Erythroblast (primary cell): ENCODE results near the gene IFT22.
"Not testable (repeated sequence)": the region's sequence is repeated elsewhere in the genome, so short reads cannot be mapped to it uniquely, and the experiment has no call there.

Experiments used
- GATA1 ChIP-seq: IDR thresholded peaks from 2 replicates; pipeline ENCODE4 v1.6.1; 2011; ENCODE audit warnings: low read depth, mild to moderate bottlenecking, control low read depth, low read length, moderate library complexity
- POLR2A ChIP-seq: IDR thresholded peaks from 2 replicates; pipeline ENCODE4 v1.6.1; 2011; ENCODE audit warnings: mild to moderate bottlenecking, low read length

DNA sequence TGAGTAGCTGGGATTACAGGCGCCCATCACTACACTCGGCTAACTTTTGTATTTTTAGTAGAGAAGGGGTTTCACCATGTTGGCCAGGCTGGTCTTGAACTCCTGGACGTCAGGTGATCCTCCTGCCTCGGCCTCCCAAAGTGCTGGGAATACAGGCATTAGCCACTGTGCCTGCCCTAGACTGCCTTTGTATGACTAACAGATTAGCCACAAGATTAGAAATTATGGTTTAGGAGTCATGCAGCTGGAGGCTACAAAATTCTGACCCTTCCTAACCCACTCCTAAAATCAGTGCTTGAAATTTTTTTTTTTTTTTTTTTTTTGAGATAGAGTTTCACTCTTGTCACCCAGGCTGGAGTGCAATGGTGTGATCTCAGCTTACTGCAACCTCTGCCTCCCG is 29.0 kb downstream of the IFT22 start:
- TF ChIP-seq POLR2A, GATA1: not testable (repeated sequence)
